Thoracic aorta (tissue), 2 donors: ENCODE data around the gene PRDM16. TPM values are rescaled to one million over a fixed set of nuclear protein-coding genes. Genes with fewer than 3 reads are reported as not detected.

ENCODE experiments used
- ATAC-seq: fragments of 150-250 bp; one replicate; pipeline ENCODE4 v1.8.0; 2017; ENCODE audit warnings: low read depth; ENCODE audit not compliant: insufficient number of reproducible peaks, low FRiP score
- DNase-seq: peaks from one replicate; pipeline ENCODE4 v3.0.0-alpha.2; 2020; ENCODE audit warnings: low spot score
- H3K27ac ChIP-seq, 2 donors: fragments of 200-600 bp; sonication (generic); 1 replicate in 1 of 2; 2 replicates in 1 of 2; pipeline ENCODE4 v1.5.1; 2016; ENCODE audit warnings: mild to moderate bottlenecking in 2 of 2, moderate library complexity in 2 of 2
- H3K27me3 ChIP-seq: fragments of 200-600 bp; sonication (generic); replicated peaks from 2 replicates; pipeline ENCODE4 v1.6.0; 2016; ENCODE audit warnings: mild to moderate bottlenecking; ENCODE audit not compliant: insufficient read depth
- H3K36me3 ChIP-seq: fragments of 200-600 bp; sonication (generic); one replicate; pipeline ENCODE4 v1.5.1; 2016
- H3K4me1 ChIP-seq, 2 donors: fragments of 200-600 bp; sonication (generic); 1 replicate in 1 of 2; 2 replicates in 1 of 2; pipeline versions ENCODE4 v1.5.1 to v1.6.0; 2016; ENCODE audit warnings: low read depth in 2 of 2, mild to moderate bottlenecking in 1 of 2; ENCODE audit not compliant: control insufficient read depth in 1 of 2
- H3K4me3 ChIP-seq: fragments of 200-600 bp; sonication (generic); 2 replicates; pipeline ENCODE4 v1.5.1; 2016; ENCODE audit warnings: mild to moderate bottlenecking
- H3K9me3 ChIP-seq: fragments of 200-600 bp; sonication (generic); 2 replicates; pipeline ENCODE4 v1.5.1; 2016
- CTCF ChIP-seq: fragments of 200-600 bp; sonication (generic); IDR thresholded peaks from one replicate; pipeline ENCODE4 v1.5.1; 2019; ENCODE audit warnings: antibody characterized with exemption
- total RNA-seq, 2 donors: library from RNA; depleted of rRNA; stranded (reverse); fragments of >200 nt; gene quantifications; one replicate each; pipeline versions ENCODE4 v1.1.0 to v1.2.3, GENCODE V29; 2016

Gene PRDM16
- total RNA-seq, 2 donors from 2014 or later: 68.9 to 85.4 TPM

GRCh38 chr1:3351449-3352298 lies 282.7 kb downstream of the PRDM16 start:
- Histone ChIP-seq H3K36me3 (no peaks in the 10 kb centered on the region), H3K27me3 (no peaks in the 10 kb centered on the region), H3K27ac (peak overlapping the region; percentile 98 to 100), H3K4me3 (peak overlapping the region; percentile 58), H3K9me3 (no peaks in the 10 kb centered on the region), H3K4me1 (peaks cover 88 to 98% of the 10 kb centered on the region in 2 donors)
- TF ChIP-seq CTCF: no peak
- DNase-seq (no peak), ATAC-seq (no peak)

GRCh38 chr1:3352299-3352951 lies 283.4 kb downstream of the PRDM16 start:
- H3K4me3 ChIP-seq: peak overlapping the region; percentile 58
- H3K9me3 ChIP-seq: no peaks in the 10 kb centered on the region
- H3K27me3 ChIP-seq: no peaks in the 10 kb centered on the region
- TF ChIP-seq CTCF: no peak
- no peaks in the 10 kb centered on the region for H3K36me3 ChIP-seq
- H3K27ac ChIP-seq: peak overlapping the region; percentile 98 to 100
- ATAC-seq (peak; percentile 58), DNase-seq (peak; percentile 73)
- peaks cover 83 to 98% of the 10 kb centered on the region in 2 donors for H3K4me1 ChIP-seq

GRCh38 chr1:3352952-3353331 lies 283.9 kb downstream of the PRDM16 start:
- TF ChIP-seq CTCF: no peak
- ATAC-seq (no peak), DNase-seq (no peak)
- H3K36me3 ChIP-seq: no peaks in the 10 kb centered on the region
- peak overlapping the region; percentile 98 to 100 for H3K27ac ChIP-seq
- no peaks in the 10 kb centered on the region for H3K27me3 ChIP-seq
- peak overlapping the region; percentile 58 for H3K4me3 ChIP-seq
- H3K4me1 ChIP-seq: peaks cover 78 to 98% of the 10 kb centered on the region in 2 donors
- H3K9me3 ChIP-seq: no peaks in the 10 kb centered on the region

GRCh38 chr1:3353876-3354275 lies 284.9 kb downstream of the PRDM16 start:
- H3K4me1 ChIP-seq: peaks cover 70 to 95% of the 10 kb centered on the region in 2 donors
- no peak overlapping the region for H3K4me3 ChIP-seq
- peak overlapping the region; percentile 98 to 100 for H3K27ac ChIP-seq
- no peaks in the 10 kb centered on the region for H3K27me3 ChIP-seq
- TF ChIP-seq CTCF: no peak
- ATAC-seq (no peak), DNase-seq (no peak)
- no peaks in the 10 kb centered on the region for H3K9me3 ChIP-seq
- no peaks in the 10 kb centered on the region for H3K36me3 ChIP-seq

- Histone ChIP-seq H3K9me3 (no peaks in the 10 kb centered on the region), H3K27ac (peak overlapping the region; percentile 98 to 100), H3K4me3 (no peak overlapping the region), H3K4me1 (peaks cover 58 to 82% of the 10 kb centered on the region in 2 donors), H3K27me3 (no peaks in the 10 kb centered on the region), H3K36me3 (no peaks in the 10 kb centered on the region)
- DNase-seq (no peak), ATAC-seq (no peak)
- TF ChIP-seq CTCF: no peak
Measured at GRCh38 chr1:3355089-3355488, 286.1 kb downstream of the PRDM16 start.
